ENCODE measurements around the gene TNFSF18. TPM values are rescaled to one million over a fixed set of nuclear protein-coding genes. Genes with fewer than 3 reads are reported as not detected.

Gene TNFSF18
- total and polyA plus RNA-seq, 10 of the 15 experiments (the other 5 are each of a cell fraction or from before 2014, with no cell fraction given), result not detected

- H3K4me3 ChIP-seq, result no peak overlapping the region
- H4K20me1 ChIP-seq (ENCODE audit: control insufficient read depth, insufficient read depth), result no peaks in the 10 kb centered on the region
- ChIA-PET RAD21 (ENCODE audit: unreplicated experiment) (no interaction called here), CTCF (interaction anchor here (1.7 to 2.0 kb wide), 2 partner anchors 191 to 267 kb away, joined by 4 read pairs; no protein-coding TSS in a partner anchor), SMC1A (ENCODE audit: uncharacterized antibody, unreplicated experiment) (interaction anchor here (0.8 to 1.0 kb wide), 2 partner anchors 8 to 17 kb away, joined by 3 read pairs; no protein-coding TSS in a partner anchor), POLR2A (no interaction called here)
- no peaks in the 10 kb centered on the region for H3K4me1 ChIP-seq (ENCODE audit: control insufficient read depth, insufficient read depth, low read length)
- FAIRE-seq, result no peak
- H3K27me3 ChIP-seq (replicated peaks in 1 of 2; ENCODE audit: control insufficient read depth in 2 of 2, insufficient read depth in 2 of 2, low read length in 1 of 2), result peaks cover 0 to 6% of the 10 kb centered on the region in 2 experiments; a peak in 1 of 4 replicates
- in situ Hi-C loops (cut with MboI), result no loop called here
- no peak overlapping the region for H3K4me2 ChIP-seq (ENCODE audit: control insufficient read depth, insufficient read depth)
- no peaks in the 10 kb centered on the region for H3K36me3 ChIP-seq (ENCODE audit: control insufficient read depth in 2 of 2, insufficient read depth in 2 of 2, low read length in 1 of 2)
- H3K27ac ChIP-seq (ENCODE audit: control insufficient read depth, insufficient read depth), result no peak overlapping the region
- 50% methylated on average over 1 of the region's 1 CpG for WGBS (ENCODE audit: insufficient coverage, insufficient replicate concordance, low lambda C conversion rate, missing lambda C conversion rate)
- H2AFZ ChIP-seq (ENCODE audit: control insufficient read depth, low read depth, low read length), result no peak overlapping the region
- no TSS peak for BruUV-seq (replicated peaks)
- TF ChIP-seq POU2F2 (IDR thresholded peaks at IDR 0.05; ENCODE audit: borderline replicate concordance, low read depth, low read length) (no peak), PAX5 (IDR thresholded peaks at IDR 0.05; ENCODE audit: borderline replicate concordance, low read depth, low read length) (no peak), HDGF (IDR thresholded peaks at IDR 0.05) (no peak), ZBED1 (IDR thresholded peaks at IDR 0.05; ENCODE audit: borderline replicate concordance) (no peak), GABPA (IDR thresholded peaks at IDR 0.05; ENCODE audit: low read depth) (no peak), CEBPZ (IDR thresholded peaks at IDR 0.05; ENCODE audit: low read depth, low read length) (no peak), USF2 (IDR thresholded peaks at IDR 0.05; ENCODE audit: borderline replicate concordance, low read depth, low read length) (no peak), NR2F1 (conservative IDR thresholded peaks at IDR 0.05) (no peak), EP300 (IDR thresholded peaks at IDR 0.05; ENCODE audit: borderline replicate concordance in 1 of 2, control insufficient read depth in 1 of 2, low read depth in 2 of 2, low read length in 2 of 2) (no peak), RAD21 (IDR thresholded peaks at IDR 0.05; ENCODE audit: insufficient read depth, low read depth, low read length) (no peak), SIN3A (IDR thresholded peaks at IDR 0.05; ENCODE audit: low read depth, low read length) (no peak)
- H3K9ac ChIP-seq (ENCODE audit: control insufficient read depth, insufficient read depth, low read length), result no peak overlapping the region
- no peak for DNase-seq (ENCODE audit: low read depth, low spot score)
- intact Hi-C loops (cut with micrococcal nuclease; ENCODE audit: unreplicated experiment), result no loop called here
- ATAC-seq, result no peak
- no peaks in the 10 kb centered on the region for H3K9me3 ChIP-seq (replicated peaks; ENCODE audit: control insufficient read depth, insufficient read depth, low read length)
- H3K79me2 ChIP-seq (ENCODE audit: control insufficient read depth, insufficient read depth, low read length), result no peaks in the 10 kb centered on the region
Measured at GRCh38 chr1:173012126-173012525, 38.6 kb downstream of the TNFSF18 start.

All from GM12878 (cell line).